Mucosa of rectum (tissue), 2 donors: ENCODE data around the gene ZXDA.
"Not testable (repeated sequence)": the region's sequence is repeated elsewhere in the genome, so short reads cannot be mapped to it uniquely, and the experiment has no call there.

Experiments used
- H3K27ac ChIP-seq, 2 donors: one replicate each; pipeline ENCODE4 v1.7.0; 2013; ENCODE audit warnings: inconsistent platforms in 2 of 2, low read depth in 2 of 2, low read length in 2 of 2
- H3K27me3 ChIP-seq, 2 donors: one replicate each; pipeline ENCODE4 v1.7.0; 2013; ENCODE audit warnings: low read length in 2 of 2; ENCODE audit not compliant: control insufficient read depth in 2 of 2, insufficient read depth in 2 of 2
- H3K36me3 ChIP-seq, 2 donors: one replicate each; pipeline ENCODE4 v1.7.0; 2013; ENCODE audit warnings: low read length in 2 of 2; ENCODE audit not compliant: control insufficient read depth in 2 of 2, insufficient read depth in 2 of 2
- H3K4me1 ChIP-seq, 2 donors: one replicate each; pipeline ENCODE4 v1.7.0; 2013; ENCODE audit warnings: low read length in 2 of 2, mild to moderate bottlenecking in 1 of 2; ENCODE audit not compliant: control insufficient read depth in 2 of 2, insufficient read depth in 2 of 2
- H3K4me3 ChIP-seq, 2 donors: one replicate each; pipeline ENCODE4 v1.7.0; 2013; ENCODE audit warnings: low read length in 2 of 2
- H3K9ac ChIP-seq, 2 donors: one replicate each; pipeline ENCODE4 v1.7.0; 2013; ENCODE audit warnings: low read length in 2 of 2, low read depth in 1 of 2, mild to moderate bottlenecking in 1 of 2
- H3K9me3 ChIP-seq, 2 donors: one replicate each; pipeline ENCODE4 v1.7.0; 2013; ENCODE audit warnings: low read length in 2 of 2; ENCODE audit not compliant: control insufficient read depth in 2 of 2
- donor health status: healthy.
- donor health status: Normal muscosa, but diverticular disease.

ZXDA gene

GRCh38 chrX:57909595-57910286, 517 bp downstream of the ZXDA start:
- peak overlapping the region; percentile 57 to 67 for H3K4me3 ChIP-seq
- H3K27ac ChIP-seq, result peak overlapping the region; percentile 75 to 82
- H3K4me1 ChIP-seq, H3K27me3 ChIP-seq, H3K9me3 ChIP-seq, H3K36me3 ChIP-seq: not testable (repeated sequence)
- peak overlapping the region; percentile 41 to 66 for H3K9ac ChIP-seq

GRCh38 chrX:57908972-57909594, 1.2 kb downstream of the ZXDA start:
- H3K27me3 ChIP-seq, H3K9me3 ChIP-seq, H3K4me1 ChIP-seq, H3K36me3 ChIP-seq: not testable (repeated sequence)
- Histone ChIP-seq H3K27ac (peak overlapping the region; percentile 75 to 82), H3K4me3 (peak overlapping the region; percentile 57 to 67), H3K9ac (peak overlapping the region; percentile 41 to 66)

GRCh38 chrX:57906790-57907189, 3.5 kb downstream of the ZXDA start:
- no peaks in the 10 kb centered on the region for H3K27me3 ChIP-seq
- H3K4me3 ChIP-seq, result no peak overlapping the region
- H3K9me3 ChIP-seq, result no peaks in the 10 kb centered on the region
- peak overlapping the region in 1 of 2 donors; percentile 10 for H3K9ac ChIP-seq
- H3K36me3 ChIP-seq, result no peaks in the 10 kb centered on the region
- H3K4me1 ChIP-seq, result no peaks in the 10 kb centered on the region
- peak overlapping the region in 1 of 2 donors; percentile 44 for H3K27ac ChIP-seq

GRCh38 chrX:57905141-57905540, 5.1 kb downstream of the ZXDA start:
- no peaks in the 10 kb centered on the region for H3K36me3 ChIP-seq
- H3K27ac ChIP-seq, result no peak overlapping the region
- H3K4me1 ChIP-seq, result no peaks in the 10 kb centered on the region
- no peak overlapping the region for H3K9ac ChIP-seq
- H3K9me3 ChIP-seq, result no peaks in the 10 kb centered on the region
- peak overlapping the region in 1 of 2 donors; percentile 14 for H3K4me3 ChIP-seq
- H3K27me3 ChIP-seq, result no peaks in the 10 kb centered on the region

GRCh38 chrX:57904176-57904880, 5.9 kb downstream of the ZXDA start:
- H3K9me3 ChIP-seq, result no peaks in the 10 kb centered on the region
- no peak overlapping the region for H3K9ac ChIP-seq
- no peak overlapping the region for H3K27ac ChIP-seq
- no peaks in the 10 kb centered on the region for H3K36me3 ChIP-seq
- no peaks in the 10 kb centered on the region for H3K27me3 ChIP-seq
- H3K4me1 ChIP-seq, result no peaks in the 10 kb centered on the region
- no peak overlapping the region for H3K4me3 ChIP-seq

- H3K9me3 ChIP-seq, result no peaks in the 10 kb centered on the region
- H3K4me1 ChIP-seq, result no peaks in the 10 kb centered on the region
- no peak overlapping the region for H3K27ac ChIP-seq
- no peak overlapping the region for H3K4me3 ChIP-seq
- no peak overlapping the region for H3K9ac ChIP-seq
- H3K36me3 ChIP-seq, result no peaks in the 10 kb centered on the region
- H3K27me3 ChIP-seq, result no peaks in the 10 kb centered on the region
Measured at GRCh38 chrX:57902633-57903032, 7.6 kb downstream of the ZXDA start.

- Histone ChIP-seq H3K27me3 (no peaks in the 10 kb centered on the region), H3K9me3 (no peaks in the 10 kb centered on the region), H3K27ac (no peak overlapping the region), H3K4me3 (no peak overlapping the region), H3K4me1 (no peaks in the 10 kb centered on the region), H3K36me3 (no peaks in the 10 kb centered on the region), H3K9ac (no peak overlapping the region)
Measured at GRCh38 chrX:57901466-57901865, 8.8 kb downstream of the ZXDA start.

- Histone ChIP-seq H3K9me3 (no peaks in the 10 kb centered on the region), H3K4me3 (no peak overlapping the region), H3K9ac (no peak overlapping the region), H3K27me3 (no peaks in the 10 kb centered on the region), H3K4me1 (no peaks in the 10 kb centered on the region), H3K27ac (no peak overlapping the region), H3K36me3 (no peaks in the 10 kb centered on the region)
Measured at GRCh38 chrX:57900975-57901374, 9.3 kb downstream of the ZXDA start.

- no peaks in the 10 kb centered on the region for H3K27me3 ChIP-seq
- no peaks in the 10 kb centered on the region for H3K36me3 ChIP-seq
- H3K4me1 ChIP-seq, result no peaks in the 10 kb centered on the region
- no peaks in the 10 kb centered on the region for H3K9me3 ChIP-seq
- H3K9ac ChIP-seq, result no peak overlapping the region
- H3K4me3 ChIP-seq, result no peak overlapping the region
- no peak overlapping the region for H3K27ac ChIP-seq
Measured at GRCh38 chrX:57899906-57900305, 10.4 kb downstream of the ZXDA start.

GRCh38 chrX:57899064-57899463, 11.2 kb downstream of the ZXDA start:
- Histone ChIP-seq H3K27ac (no peak overlapping the region), H3K4me3 (no peak overlapping the region), H3K9me3 (no peaks in the 10 kb centered on the region), H3K36me3 (no peaks in the 10 kb centered on the region), H3K27me3 (no peaks in the 10 kb centered on the region), H3K9ac (no peak overlapping the region), H3K4me1 (no peaks in the 10 kb centered on the region)
